GM21423 (cell line): ENCODE data around the gene PLK4.
"Not testable (repeated sequence)": the region's sequence is repeated elsewhere in the genome, so short reads cannot be mapped to it uniquely, and the experiment has no call there.

Source experiments
- ATAC-seq: cut with Tn5 transposase; IDR thresholded peaks from one replicate; pipeline ENCODE4 v1.9.1; 2021; ENCODE audit warnings: mild to moderate bottlenecking, moderate library complexity; ENCODE audit not compliant: unreplicated experiment

PLK4 gene

DNA sequence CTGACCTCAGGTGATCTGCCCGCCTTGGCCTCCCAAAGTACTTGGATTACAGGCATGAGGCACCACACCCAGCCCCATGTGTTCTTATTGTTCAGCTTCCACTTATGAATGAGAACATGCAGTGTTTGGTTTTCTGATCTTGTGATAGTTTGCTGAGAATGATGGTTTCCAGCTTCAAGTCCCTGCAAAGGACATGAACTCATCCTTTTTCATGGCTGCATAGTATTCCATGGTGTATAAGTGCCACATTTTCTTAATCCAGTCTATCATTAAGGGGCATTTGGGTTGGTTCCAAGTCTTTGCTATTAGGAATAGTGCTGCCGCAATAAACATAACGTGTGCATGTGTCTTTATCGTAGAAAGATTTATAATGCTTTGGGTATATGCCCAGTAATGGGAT, 19.0 kb downstream of the PLK4 start:
- ATAC-seq, result not testable (repeated sequence)

DNA sequence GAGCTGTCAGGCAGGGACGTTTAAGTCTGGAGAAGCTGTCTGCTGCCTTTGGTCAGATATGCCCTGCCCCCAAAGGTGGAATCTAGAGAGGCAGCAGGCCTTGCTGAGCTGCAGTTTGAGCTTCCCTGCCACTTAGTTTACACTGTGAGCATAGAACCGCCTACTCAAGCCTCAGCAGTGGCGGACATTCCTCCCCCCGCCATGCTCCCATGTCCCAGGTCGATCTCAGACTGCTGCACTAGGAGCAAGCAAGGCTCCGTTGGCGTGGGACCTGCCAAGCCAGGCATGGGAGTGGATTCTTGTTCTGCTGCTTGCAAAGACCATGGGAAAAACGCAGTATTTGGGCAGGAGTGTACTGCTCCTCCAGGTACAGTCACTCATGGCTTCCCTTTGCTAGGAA, 24.3 kb downstream of the PLK4 start:
- ATAC-seq, result no peak

DNA sequence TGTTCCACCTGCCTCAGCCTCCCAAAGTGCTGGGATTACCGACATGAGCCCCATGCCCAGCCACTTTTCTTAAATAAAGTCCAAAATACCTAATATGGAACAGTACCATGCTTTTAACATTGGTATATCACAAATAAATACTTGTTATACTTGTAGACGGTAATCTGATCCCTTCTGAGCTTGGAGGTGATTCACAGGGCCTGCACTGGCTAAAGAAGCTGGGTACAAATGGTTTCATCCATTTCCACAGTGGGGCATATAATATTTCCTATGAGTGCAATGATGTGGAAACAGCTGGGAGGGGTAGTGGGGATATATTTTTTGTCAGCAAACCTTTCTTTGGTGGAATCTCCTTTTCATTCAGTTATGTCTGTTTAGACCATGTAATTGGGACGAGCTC, 35.8 kb downstream of the PLK4 start:
- ATAC-seq, result no peak

DNA sequence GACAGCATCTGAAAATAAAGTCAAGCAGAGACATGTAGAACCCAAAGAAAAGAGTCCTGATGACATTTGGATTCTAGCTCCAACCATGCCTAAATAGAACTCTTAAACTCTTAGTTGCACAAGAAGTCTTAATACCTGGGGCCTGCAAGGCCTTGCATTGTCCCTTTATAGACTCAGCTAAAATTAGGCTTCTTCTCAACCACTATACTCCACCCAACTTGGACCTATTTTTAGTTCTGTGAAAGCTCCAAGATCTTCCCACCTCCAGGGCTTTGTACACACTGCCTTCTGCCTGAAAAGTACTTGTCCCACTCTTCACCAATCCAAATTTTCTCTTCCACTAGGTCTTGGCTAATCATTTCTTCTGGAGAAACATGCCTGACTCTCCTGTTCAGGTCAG, 36.5 kb downstream of the PLK4 start:
- no peak for ATAC-seq

DNA sequence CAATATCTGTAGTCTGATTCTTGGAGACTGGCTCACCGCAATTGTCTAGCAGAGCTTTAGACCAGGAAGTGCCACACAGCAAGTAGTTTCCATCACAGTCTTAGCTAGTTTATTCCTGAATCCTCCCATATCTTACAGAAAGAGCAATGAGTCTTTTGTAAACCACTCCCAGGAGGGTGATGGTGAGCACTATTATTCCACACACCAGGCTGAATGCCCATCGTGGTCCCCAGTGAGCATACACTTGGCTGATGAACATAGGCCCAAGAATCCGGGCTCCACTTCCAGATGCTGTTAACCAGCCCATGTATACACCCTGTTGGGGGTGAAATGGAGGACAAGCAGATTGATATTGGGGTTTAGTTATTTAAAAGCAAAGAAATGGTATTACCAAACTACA, 39.8 kb downstream of the PLK4 start:
- no peak for ATAC-seq

DNA sequence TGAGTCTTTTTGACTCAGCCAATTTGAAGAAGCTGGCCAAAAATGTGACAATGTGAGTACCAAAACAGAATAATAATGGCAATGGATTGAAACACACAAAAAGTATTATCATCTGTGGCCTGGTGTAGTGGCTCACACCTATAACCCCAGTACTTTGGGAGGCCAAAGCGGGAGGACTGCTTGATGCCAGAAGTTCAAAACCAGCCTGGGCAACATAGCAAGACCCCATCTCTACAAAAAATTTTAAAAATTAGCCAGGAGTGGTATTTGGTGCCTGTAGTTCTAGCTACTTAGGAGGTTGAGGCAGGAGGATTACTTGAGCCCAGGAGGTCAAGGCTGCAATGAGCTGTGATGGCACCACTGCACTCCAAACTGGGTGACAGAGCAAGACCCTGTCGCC, 41.5 kb downstream of the PLK4 start:
- ATAC-seq, result no peak

DNA sequence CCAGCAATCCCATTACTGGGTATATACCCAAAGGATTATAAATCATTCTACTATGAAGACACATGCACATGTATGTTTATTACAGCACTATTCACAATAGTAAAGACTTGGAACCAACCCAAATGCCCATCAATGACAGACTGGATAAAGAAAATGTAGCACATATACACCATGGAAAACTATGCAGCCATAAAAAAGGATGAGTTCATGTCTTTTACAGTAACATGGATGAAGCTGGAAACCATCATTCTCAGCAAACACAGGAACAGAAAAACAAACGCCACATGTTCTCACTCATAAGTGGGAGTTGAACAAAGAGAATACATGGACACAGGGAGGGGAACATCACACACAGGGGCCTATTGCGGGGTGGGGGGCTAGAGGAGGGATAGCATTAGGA, 45.0 kb downstream of the PLK4 start:
- ATAC-seq, result not testable (repeated sequence)

DNA sequence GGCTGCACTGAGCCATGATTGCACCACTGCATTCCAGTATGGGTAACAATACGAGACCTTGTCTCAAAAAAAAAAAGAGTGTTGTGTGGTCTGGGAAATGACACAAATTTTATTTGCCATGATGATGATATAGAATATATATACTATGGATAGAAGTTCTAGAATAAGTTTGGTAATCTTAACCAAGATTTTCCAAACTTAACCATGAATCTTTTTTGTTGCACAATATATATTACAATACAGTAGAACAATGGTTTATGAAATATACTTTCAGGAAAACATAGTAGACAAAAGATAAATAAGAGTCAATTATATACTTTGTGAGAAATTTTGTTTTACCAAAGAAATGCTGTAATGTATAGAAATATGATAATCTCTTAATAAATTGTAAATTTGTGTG, 49.5 kb downstream of the PLK4 start:
- ATAC-seq, result no peak

DNA sequence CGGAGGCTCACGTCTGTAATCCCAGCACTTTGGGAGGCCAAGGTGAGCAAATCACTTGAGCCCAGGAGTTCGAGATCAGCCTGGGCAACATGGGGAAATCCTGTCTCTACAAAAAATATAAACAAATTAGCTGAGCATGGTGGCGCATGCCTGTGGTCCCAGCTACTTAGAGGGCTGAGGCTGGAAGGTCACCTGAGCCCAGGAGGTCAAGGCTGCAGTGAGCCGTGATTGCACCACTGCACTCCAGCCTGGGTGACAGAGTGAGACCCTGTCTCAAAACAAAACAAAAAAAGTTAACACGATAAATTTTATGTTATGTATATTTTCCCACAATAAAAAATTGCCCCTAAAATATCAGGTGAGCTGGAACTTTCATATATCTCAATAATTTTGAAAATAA, 51.1 kb downstream of the PLK4 start:
- ATAC-seq, result not testable (repeated sequence)

DNA sequence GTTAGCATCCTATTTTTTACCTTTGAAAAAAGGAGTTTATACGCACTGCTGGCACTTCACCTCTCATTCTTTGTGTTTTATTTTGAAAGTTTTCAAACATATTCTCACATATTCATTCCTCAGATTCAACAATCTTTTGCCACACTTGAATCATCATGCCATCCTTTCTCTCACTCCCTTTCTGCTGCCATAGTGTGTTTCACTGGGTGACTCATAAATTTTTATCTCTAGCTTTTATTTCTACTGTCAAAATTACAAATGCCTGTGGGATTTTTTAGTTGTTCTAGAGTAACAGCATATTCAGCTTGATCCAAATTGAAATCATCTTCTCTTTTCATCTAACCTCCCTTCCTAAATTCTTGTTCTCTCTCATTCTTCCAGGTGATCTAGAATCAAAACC, 56.3 kb downstream of the PLK4 start:
- ATAC-seq, result no peak
